Heart right ventricle (tissue), 16 donors: ENCODE measurements around the gene MARCKSL1. TPM values are rescaled to one million over a fixed set of nuclear protein-coding genes. Genes with fewer than 3 reads are reported as not detected.

ENCODE experiments used
- ATAC-seq, 8 donors: fragments of 200-7000 bp; cut with Tn5 transposase; one replicate each; pipeline ENCODE4 v1.9.1; 2020; ENCODE audit warnings: mild to moderate bottlenecking in 8 of 8, moderate library complexity in 8 of 8, moderate number of reproducible peaks in 1 of 8
- DNase-seq, 2 donors: peaks; one replicate each; pipeline ENCODE4 v3.0.0-alpha.2; 2020
- H3K27ac ChIP-seq, 10 donors: fragments of 200-600 bp; sonication (generic) in 2 of 10; one replicate each; pipeline versions ENCODE4 v1.5.0 to v1.8.0; 2020 to 2022; ENCODE audit warnings: mild to moderate bottlenecking in 3 of 10
- H3K27me3 ChIP-seq, 7 donors: fragments of 200-600 bp; one replicate each; pipeline ENCODE4 v1.8.0; 2021 to 2022; ENCODE audit warnings: mild to moderate bottlenecking in 2 of 7
- H3K36me3 ChIP-seq, 9 donors: fragments of 200-600 bp; sonication (generic) in 1 of 9; one replicate each; pipeline versions ENCODE4 v1.5.0 to v1.8.0; 2020 to 2022; ENCODE audit warnings: mild to moderate bottlenecking in 2 of 9
- H3K4me1 ChIP-seq, 9 donors: fragments of 200-600 bp; sonication (generic) in 1 of 9; one replicate each; pipeline versions ENCODE4 v1.5.0 to v1.8.0; 2020 to 2022; ENCODE audit warnings: mild to moderate bottlenecking in 4 of 9
- H3K4me3 ChIP-seq, 10 donors: fragments of 200-600 bp; sonication (generic) in 2 of 10; one replicate each; pipeline versions ENCODE4 v1.5.0 to v1.8.0; 2020 to 2022; ENCODE audit warnings: mild to moderate bottlenecking in 7 of 10, moderate library complexity in 2 of 10
- H3K9me3 ChIP-seq, 11 donors: fragments of 200-600 bp in 10 of 11; sonication (generic) in 2 of 11; one replicate each; pipeline versions ENCODE4 v1.5.0 to v1.8.0; 2013 to 2022; ENCODE audit warnings: mild to moderate bottlenecking in 2 of 11, control low read depth in 1 of 11, moderate library complexity in 1 of 11
- WGBS, 2 donors: extraction: QIAGEN DNeasy Blood & Tissue Kit; methylation state at CpG; one replicate each; pipeline ENCODE4 v1.1.7; 2013; ENCODE audit warnings: inconsistent platforms in 1 of 2; 5-methylcytosine and 5-hydroxymethylcytosine counted together
- intact Hi-C, 10 donors: fragments of 100-400 bp; cut with DNase I; formaldehyde crosslinking; loops; one replicate each; pipeline versions ENCODE4 v1.11.1 to v1.14.2; 2022
- polyA plus RNA-seq, 2 donors: library from polyadenylated mRNA; stranded (reverse); fragments of 200-250 nt; gene quantifications; one replicate each; pipeline ENCODE4 v1.2.3, GENCODE V29; 2013
- total RNA-seq, 10 donors: library from RNA; stranded (reverse); fragmentation: NEBNext Ultra II Directional in 3 of 10; extraction: Animal tissue kit (Norgen Biotek cat#: 25700) in 3 of 10; gene quantifications; one replicate each; pipeline versions ENCODE4 v1.2.1 to v1.2.4, GENCODE V29; 2021 to 2023
- TF ChIP-seq, protein P1 (sequence below), 9 donors: fragments of 200-600 bp; sonication (generic) in 2 of 9; IDR thresholded peaks; one replicate each; pipeline versions ENCODE4 v1.5.0 to v1.8.0; 2021 to 2022; ENCODE audit warnings: antibody characterized with exemption in 9 of 9, mild to moderate bottlenecking in 5 of 9, moderate library complexity in 1 of 9
- donor health status: Arrhythmogenic right ventricular cardiomyopathy.
- donor health status: ischemic (EF 13 %, LVEDD 7.1; RV severe dilation, severe dysfunction).
- donor health status: healthy with polysubstance abuse.
- donor health status: DM: no; HTN: yes; CAD: no.
- donor health status: DM: no; HTN: no; CAD: no.
- donor health status: ischemic (EF 25% LVEDD 6.9; RV normal size, moderate dysfunction).
- donor health status: ischemic (EF 25% LVEDD 5.7; RV mildly dilated, moderate dysfunction).
- donor health status: healthy.
- donor health status: DM: yes; HTN: yes; CAD: no.
- donor health status: Ischemic cardiomyopathy.
- donor health status: ischemic (EF 35%, LVEDD 5.7; RV mildly dilated, moderate dysfunction).
- donor health status: nonischemic (EF 11% LVEDD 7.7; RV severe dilation, severe dysfunction).
- donor health status: DM: yes; HTN: yes; CAD: no.
- donor health status: PGD.
- donor health status: ischemic (EF 29% LVEDD 5.4; RV normal size, mild dysfunction).
- donor health status: nonischemic (EF 23%, LVEDD 6.1; RV moderate dilation, normal function).

The MARCKSL1 gene
- total and polyA plus RNA-seq, 12 donors, result 6.3 to 61.1 (median 16.2) TPM

DNA sequence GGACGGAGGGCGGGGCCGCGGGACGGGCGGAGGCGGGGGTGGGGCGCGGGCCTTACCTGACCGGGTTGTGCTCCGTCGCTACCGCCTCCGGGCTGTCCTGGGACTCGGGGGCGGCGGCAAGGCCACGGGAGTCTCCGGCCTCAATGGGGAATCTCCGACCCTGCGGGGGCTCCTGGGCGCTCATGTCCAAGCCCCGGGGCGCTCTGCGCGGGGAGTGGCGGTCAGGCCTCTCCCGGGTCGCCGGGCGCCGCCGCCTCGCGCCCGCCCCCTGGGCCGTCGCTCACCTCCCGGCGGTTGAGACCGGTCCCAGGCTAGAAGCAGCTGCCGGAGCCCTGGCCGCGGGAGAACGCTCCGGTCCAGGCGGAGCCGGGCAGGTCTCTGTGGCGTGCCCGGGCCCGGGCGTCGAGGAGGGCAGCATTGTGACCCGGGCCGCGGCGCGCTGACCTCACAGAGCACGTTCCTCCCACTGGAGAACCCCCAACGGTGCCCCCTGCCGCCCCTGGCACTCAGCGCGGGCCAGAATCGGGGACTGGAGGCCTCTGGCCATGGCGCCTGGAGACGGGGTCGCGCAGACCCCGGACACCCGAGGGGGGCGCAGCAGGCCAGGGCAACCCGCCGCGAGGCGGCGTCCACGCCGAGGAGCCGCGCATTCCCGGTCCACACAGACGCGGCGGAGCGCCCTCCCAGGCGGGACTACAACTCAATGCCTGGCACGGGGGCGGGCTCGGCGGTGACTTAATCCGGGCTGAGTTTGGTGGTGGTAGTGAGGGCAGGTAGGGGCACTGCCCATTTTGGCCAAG, 25.8 kb upstream of the MARCKSL1 start:
- peak; percentile 57 to 67 for DNase-seq
- Histone ChIP-seq H3K9me3 (no peaks in the 10 kb centered on the region), H3K27ac (peak overlapping the region in 7 of 10 donors; percentile 12 to 67 (median 56)), H3K4me3 (peak overlapping the region; percentile 4 to 54 (median 48)), H3K27me3 (peaks cover 0 to 18% (median 0%) of the 10 kb centered on the region in 7 donors), H3K4me1 (peaks cover 7 to 23% (median 16%) of the 10 kb centered on the region in 9 donors), H3K36me3 (peaks cover 0 to 44% (median 15%) of the 10 kb centered on the region in 9 donors)
- TF ChIP-seq, protein P1, sequence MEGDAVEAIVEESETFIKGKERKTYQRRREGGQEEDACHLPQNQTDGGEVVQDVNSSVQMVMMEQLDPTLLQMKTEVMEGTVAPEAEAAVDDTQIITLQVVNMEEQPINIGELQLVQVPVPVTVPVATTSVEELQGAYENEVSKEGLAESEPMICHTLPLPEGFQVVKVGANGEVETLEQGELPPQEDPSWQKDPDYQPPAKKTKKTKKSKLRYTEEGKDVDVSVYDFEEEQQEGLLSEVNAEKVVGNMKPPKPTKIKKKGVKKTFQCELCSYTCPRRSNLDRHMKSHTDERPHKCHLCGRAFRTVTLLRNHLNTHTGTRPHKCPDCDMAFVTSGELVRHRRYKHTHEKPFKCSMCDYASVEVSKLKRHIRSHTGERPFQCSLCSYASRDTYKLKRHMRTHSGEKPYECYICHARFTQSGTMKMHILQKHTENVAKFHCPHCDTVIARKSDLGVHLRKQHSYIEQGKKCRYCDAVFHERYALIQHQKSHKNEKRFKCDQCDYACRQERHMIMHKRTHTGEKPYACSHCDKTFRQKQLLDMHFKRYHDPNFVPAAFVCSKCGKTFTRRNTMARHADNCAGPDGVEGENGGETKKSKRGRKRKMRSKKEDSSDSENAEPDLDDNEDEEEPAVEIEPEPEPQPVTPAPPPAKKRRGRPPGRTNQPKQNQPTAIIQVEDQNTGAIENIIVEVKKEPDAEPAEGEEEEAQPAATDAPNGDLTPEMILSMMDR (IDR thresholded peaks at IDR 0.05), result peak in 8 of 9 donors; percentile 12 to 71 (median 50)
- intact Hi-C loops, result no loop called here
- WGBS, 2 donors, result 3% methylated on average over 90 to 91 of the region's 91 CpGs
- ATAC-seq, result peak; percentile 74 to 84 (median 78)

DNA sequence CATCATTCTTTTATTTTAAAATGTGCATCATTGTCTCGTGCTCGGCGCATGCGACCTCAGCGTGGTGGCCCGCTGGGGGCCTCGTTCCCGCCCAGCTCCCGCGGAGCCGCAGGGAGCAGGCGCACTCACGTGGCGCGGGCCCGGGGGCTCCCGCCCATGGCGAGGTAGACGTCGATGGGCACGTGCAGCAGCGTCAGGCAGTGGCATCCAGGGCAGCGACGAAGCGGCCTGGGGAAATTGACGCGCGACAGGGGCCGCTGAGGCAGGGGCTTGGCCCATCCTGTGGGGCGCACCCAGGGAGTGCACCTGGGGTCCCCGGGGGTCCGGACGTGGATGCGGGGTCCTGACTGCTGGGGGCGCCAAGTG, 25.3 kb upstream of the MARCKSL1 start:
- H3K4me1 ChIP-seq, result peaks cover 7 to 23% (median 16%) of the 10 kb centered on the region in 9 donors
- intact Hi-C loops, result no loop called here
- H3K9me3 ChIP-seq, result no peaks in the 10 kb centered on the region
- no peak for DNase-seq
- TF ChIP-seq, protein P1 (IDR thresholded peaks at IDR 0.05), result no peak
- peak overlapping the region in 4 of 10 donors; percentile 22 to 67 (median 40) for H3K27ac ChIP-seq
- 57 to 62% methylated on average over 35 of the region's 35 CpGs for WGBS, 2 donors
- peaks cover 0 to 38% (median 10%) of the 10 kb centered on the region in 9 donors for H3K36me3 ChIP-seq
- peak overlapping the region; percentile 4 to 54 (median 48) for H3K4me3 ChIP-seq
- peak in 3 of 8 donors; percentile 2 to 33 (median 6) for ATAC-seq
- peaks cover 0 to 18% (median 0%) of the 10 kb centered on the region in 7 donors for H3K27me3 ChIP-seq

DNA sequence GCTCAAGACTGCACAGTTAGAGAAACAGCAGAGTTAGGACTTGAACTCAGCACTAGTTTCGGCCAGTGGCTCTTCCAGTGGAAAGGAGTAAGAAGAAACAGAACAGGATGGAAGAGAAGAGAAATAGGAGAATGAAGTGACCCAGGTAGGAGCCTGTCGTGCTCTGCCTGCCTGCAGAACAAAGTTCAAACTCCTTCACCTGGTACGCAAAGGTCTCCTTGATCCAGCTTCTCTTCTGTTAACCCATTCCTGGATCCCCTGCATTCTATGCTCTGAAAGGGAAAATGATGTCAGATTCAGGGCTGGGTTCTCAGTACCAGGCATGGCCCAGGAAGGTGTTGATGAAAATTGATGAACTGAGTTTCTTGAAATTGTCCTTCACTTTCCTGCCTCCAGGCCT, 22.4 kb upstream of the MARCKSL1 start:
- no peak for ATAC-seq

DNA sequence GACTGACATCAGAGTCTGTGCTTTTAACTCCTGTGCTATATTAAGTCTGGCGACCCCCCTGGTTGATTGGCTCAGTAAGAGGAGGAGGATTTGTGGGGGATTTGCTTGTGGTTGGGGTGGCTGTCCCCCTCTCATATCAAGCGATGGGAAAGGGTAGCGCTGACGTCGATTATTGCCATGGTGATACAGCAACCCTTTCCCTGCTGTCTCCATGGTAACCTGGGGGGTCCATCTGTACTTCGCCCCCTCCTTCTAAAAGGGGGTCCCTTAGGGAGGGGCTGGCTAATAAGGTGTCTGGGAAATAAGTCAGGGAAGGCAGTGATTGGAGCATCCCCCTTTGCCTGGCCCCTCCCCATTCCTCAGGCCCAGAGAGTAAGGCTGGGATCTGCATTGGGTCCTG, 21.6 kb upstream of the MARCKSL1 start:
- H3K4me3 ChIP-seq, result no peak overlapping the region
- intact Hi-C loops, result no loop called here
- TF ChIP-seq, protein P1 (IDR thresholded peaks at IDR 0.05), result no peak
- peaks cover 0 to 16% (median 0%) of the 10 kb centered on the region in 7 donors for H3K27me3 ChIP-seq
- no peak overlapping the region for H3K27ac ChIP-seq
- 69 to 71% methylated on average over 6 of the region's 6 CpGs for WGBS, 2 donors
- H3K4me1 ChIP-seq, result peaks cover 17 to 41% (median 36%) of the 10 kb centered on the region in 9 donors
- no peaks in the 10 kb centered on the region for H3K9me3 ChIP-seq
- no peak for ATAC-seq
- H3K36me3 ChIP-seq, result peaks cover 0 to 8% (median 0%) of the 10 kb centered on the region in 9 donors
- DNase-seq, result no peak

More for the DNA sequence above, 22.4 kb upstream of the MARCKSL1 start:
- intact Hi-C loops, result no loop called here
- DNase-seq, result no peak
- peaks cover 0 to 18% (median 0%) of the 10 kb centered on the region in 7 donors for H3K27me3 ChIP-seq
- WGBS, 2 donors, result 82 to 89% methylated on average over 3 of the region's 3 CpGs
- H3K9me3 ChIP-seq, result no peaks in the 10 kb centered on the region
- peaks cover 14 to 35% (median 31%) of the 10 kb centered on the region in 9 donors for H3K4me1 ChIP-seq
- TF ChIP-seq, protein P1 (IDR thresholded peaks at IDR 0.05), result no peak
- peaks cover 0 to 14% (median 0%) of the 10 kb centered on the region in 9 donors for H3K36me3 ChIP-seq
- H3K27ac ChIP-seq, result no peak overlapping the region
- no peak overlapping the region for H3K4me3 ChIP-seq
